Breast epithelium (tissue), 3 donors: Measurements from ENCODE around the gene PDZD8.

ENCODE experiments used
- CTCF ChIP-seq, 3 donors: fragments of 450-650 bp; IDR thresholded peaks; one replicate each; pipeline ENCODE4 v1.5.1; 2016 to 2017; ENCODE audit warnings: antibody characterized with exemption in 3 of 3, mild to moderate bottlenecking in 3 of 3, moderate library complexity in 3 of 3
- POLR2A ChIP-seq: fragments of 450-650 bp; IDR thresholded peaks from one replicate; pipeline ENCODE4 v1.6.1; 2016; ENCODE audit warnings: antibody characterized with exemption, mild to moderate bottlenecking, moderate library complexity
- POLR2AphosphoS5 ChIP-seq, 3 donors: sonication (generic); formaldehyde crosslinking; IDR thresholded peaks; one replicate each; pipeline ENCODE4 v1.6.1; 2017; ENCODE audit warnings: antibody characterized with exemption in 3 of 3

GRCh38 chr10:117239051-117239450, 136.2 kb downstream of the PDZD8 start:
- no peak for TF ChIP-seq POLR2AphosphoS5 (IDR thresholded peaks at IDR 0.05)
- no peak for TF ChIP-seq CTCF (IDR thresholded peaks at IDR 0.05)
- TF ChIP-seq POLR2A, result no peak
